Spleen (tissue), 7 donors: ENCODE results near the gene KIAA0319L.

Experiments
- CTCF ChIP-seq, 11 experiments: fragments of 200-600 bp in 7 of 11; fragments of 450-650 bp in 4 of 11; sonication (generic) in 4 of 11; IDR thresholded peaks in 8 of 11; conservative IDR thresholded peaks in 3 of 11; 1 replicate in 7 of 11; 2 replicates in 4 of 11; pipeline versions ENCODE4 v1.4.0 to v1.8.0; 2016 to 2021; ENCODE audit warnings: antibody characterized with exemption in 11 of 11, inconsistent platforms in 4 of 11, mild to moderate bottlenecking in 1 of 11
- POLR2AphosphoS5 ChIP-seq, 3 donors: sonication (generic); formaldehyde crosslinking; IDR thresholded peaks; one replicate each; pipeline ENCODE4 v1.5.1; 2017; ENCODE audit warnings: antibody characterized with exemption in 3 of 3
- donor health status: DM: no; HTN: no; CAD: no; lungs with moderate emphysema.
- donor health status: DM: no; HTN: no; CAD: no.
- donor health status: DM: no; HTN: no; CAD: no.

DNA sequence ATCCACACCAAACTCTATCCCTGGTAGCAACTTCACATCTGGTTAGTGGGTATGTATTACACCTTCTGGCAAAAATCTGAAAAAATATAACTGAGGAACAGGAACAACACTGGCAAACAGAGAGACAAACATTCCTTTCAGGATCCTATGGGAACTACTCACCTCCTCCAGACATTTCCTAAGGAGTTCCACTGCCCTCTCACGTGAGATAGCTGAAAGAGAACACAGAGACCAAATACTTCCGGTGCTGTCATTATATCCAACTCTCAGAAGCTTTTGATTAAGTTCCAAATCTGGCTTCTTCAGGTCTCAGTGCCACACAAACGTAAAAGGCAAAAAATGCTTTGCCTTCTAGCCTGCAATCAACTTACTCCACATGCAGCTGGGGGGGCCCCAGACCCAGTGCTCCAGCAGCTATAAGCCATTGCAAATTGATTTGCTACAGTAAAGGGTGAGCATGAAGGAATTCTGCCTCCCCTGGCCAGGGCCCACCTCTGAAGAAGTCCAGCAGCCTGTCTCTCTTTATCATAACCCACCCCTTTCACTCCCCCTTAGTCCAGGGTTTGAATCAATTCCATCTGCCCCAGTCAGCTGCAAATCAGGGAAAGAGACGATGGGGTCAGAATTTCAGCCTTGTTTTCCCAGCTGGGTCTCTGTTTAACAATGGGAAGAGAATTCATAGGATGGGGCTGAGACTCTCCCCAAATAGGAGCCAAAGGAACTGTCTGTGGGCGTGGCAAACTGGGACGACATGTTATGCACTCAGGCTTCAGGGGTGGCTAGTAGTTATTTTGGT, 48.1 kb upstream of the KIAA0319L start:
- TF ChIP-seq POLR2AphosphoS5 (IDR thresholded peaks at IDR 0.05), result no peak
- no peak for TF ChIP-seq CTCF (IDR thresholded peaks at IDR 0.05 in 8 of 11, conservative IDR thresholded peaks at IDR 0.05 in 3 of 11)
